ENCODE results near the gene RAB7A.
A peak's percentile ranks its signal among the peaks of the same experiment; 100 is the strongest.
"Not testable (repeated sequence)": the region's sequence is repeated elsewhere in the genome, so short reads cannot be mapped to it uniquely, and the experiment has no call there.

Gene RAB7A

DNA sequence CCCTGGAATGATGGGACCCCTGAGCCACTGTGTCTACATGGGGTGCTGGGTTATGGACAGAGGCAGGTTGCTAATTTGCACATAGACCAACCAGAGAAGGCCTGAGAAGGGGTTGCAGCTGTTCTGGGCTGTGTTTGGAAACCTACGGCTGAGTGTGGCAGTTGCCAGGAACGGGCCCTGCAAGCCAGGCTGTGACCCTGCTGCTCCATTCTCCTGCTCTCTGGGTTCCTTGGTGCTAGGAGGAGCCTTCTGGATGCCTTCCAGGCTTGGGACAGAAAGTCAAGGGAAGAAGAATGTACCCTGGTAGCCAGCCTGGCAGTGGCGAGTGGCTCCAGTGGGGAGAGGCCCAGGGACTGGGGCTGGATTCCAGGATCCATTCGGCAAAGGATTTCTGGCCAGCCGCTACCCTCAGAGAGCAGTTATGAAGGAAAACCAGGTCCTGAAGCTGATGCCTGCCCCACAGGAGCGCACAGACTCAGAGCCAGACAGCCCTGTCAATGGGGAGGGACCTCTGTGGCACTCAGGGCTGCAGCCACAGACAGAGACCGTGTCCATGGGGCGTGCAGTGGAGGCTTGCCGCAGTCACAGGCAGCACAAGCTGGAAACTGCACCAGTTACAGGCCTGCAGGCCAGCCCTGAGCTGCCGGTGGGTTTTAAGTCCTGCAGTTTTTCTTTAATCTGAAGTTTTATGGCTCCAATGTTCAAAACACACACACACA is 98.3 kb downstream of the RAB7A start:
- no peak for DNase-seq

DNA sequence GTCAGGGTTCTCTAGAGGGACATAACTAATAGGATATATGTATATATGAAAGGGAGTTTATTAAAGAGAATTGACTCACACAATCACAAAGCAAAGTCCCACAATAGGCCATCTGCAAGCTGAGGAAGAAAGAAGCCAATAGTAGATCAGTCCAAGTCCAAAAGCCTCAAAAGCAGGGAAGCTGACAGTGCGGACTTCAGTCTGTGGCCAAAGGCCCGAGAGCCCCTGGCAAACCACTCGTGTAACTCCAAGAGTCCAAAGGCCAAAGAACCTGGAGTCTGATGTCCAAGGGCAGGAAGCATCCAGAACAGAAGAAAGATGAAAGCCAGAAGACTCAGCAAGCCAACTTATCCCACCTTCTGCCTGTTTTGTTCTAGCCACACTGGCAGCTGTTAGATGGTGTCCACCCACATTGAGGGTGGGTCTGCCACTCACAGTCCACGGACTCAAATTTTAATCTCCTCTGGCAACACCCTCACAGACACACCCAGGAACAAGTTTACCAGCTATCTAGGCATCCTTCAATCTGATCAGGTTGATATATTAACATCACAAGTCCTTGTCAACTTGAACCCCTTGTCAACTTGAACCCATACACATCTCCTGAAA is 99.2 kb downstream of the RAB7A start:
- DNase-seq = no peak

DNA sequence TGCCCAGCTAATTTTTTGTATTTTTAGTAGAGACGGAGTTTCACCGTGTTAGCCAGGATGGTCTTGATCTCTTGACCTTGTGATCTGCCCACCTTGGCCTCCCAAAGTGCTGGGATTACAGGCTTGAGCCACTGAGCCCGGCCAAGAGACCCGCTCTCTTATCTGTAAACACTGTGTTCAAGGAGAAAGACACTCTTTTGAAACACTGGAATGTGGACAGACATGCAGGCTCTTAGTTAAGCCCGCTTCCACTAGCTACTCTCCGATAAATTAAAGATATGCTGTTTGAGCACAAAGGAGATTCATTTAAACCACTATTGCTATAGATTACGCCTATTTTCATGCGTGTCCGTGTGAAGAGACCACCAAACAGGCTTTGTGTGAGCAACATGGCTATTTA is 103.1 kb downstream of the RAB7A start:
- not testable (repeated sequence) for DNase-seq

GRCh38 chr3:128829925-128830625 is 104.1 kb downstream of the RAB7A start:
- not testable (repeated sequence) for DNase-seq

GRCh38 chr3:128830762-128831161 is 104.8 kb downstream of the RAB7A start:
- not testable (repeated sequence) for DNase-seq

DNA sequence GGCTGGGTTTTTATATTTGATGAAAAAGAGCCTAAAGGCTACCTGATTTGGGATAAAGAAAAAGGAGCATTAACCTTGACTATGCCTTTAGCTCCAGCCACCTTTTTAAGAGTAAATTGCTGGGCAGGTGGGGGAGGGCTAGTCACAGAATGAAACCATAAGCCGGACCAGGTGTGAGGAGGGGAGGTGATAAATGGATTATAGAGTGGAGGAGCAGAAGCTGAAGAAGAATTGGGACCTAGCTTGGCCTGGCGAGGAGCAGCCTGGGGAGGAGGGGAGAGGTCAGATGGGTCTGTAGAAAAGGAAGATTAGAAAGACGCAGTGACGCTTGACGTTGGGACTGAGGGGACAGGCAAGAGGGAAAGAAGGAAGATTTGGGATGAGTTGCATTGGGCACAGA is 107.0 kb downstream of the RAB7A start:
- DNase-seq = not testable (repeated sequence)

DNA sequence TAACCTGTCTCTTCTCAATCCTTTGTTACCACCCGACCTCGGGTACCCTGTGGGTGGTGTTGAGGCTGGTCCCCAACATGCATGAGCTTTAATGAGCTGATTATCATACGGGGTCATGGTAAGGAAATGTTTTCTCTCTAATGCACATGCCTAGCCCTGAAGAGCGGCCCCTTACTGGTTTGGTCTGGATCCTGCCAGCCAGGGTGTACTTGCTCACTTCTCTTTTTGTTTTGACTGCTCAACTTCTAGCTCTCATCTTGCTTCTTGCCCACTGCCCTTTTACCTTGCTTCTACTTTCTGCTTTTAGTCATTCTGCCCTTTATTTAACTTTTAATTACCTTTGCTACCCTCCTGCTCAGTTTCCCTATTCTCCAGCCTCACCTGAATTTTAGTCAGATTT is 109.1 kb downstream of the RAB7A start:
- no peak for DNase-seq

GRCh38 chr3:128841926-128842920 is 116.2 kb downstream of the RAB7A start:
- no peak for DNase-seq

DNA sequence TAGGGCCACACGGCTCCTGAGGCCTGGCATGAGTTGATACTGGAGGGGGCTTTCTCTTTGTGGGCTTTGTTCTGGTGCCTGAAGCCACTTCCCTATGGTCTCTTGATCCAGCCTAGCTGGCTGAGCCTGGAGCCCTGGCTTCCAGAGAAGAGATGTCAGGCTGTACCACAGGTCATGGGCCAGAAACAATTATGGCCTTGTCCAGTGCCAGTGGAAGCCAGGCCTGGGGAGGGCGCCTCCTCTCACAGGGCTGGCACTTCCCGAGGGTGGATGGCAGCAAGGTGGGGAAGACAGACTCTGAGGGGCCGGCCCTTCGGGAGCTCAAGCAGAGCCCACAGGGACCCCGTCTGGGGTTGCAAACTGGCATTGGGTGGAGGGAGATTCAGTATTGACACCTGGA is 118.5 kb downstream of the RAB7A start:
- no peak for DNase-seq

DNA sequence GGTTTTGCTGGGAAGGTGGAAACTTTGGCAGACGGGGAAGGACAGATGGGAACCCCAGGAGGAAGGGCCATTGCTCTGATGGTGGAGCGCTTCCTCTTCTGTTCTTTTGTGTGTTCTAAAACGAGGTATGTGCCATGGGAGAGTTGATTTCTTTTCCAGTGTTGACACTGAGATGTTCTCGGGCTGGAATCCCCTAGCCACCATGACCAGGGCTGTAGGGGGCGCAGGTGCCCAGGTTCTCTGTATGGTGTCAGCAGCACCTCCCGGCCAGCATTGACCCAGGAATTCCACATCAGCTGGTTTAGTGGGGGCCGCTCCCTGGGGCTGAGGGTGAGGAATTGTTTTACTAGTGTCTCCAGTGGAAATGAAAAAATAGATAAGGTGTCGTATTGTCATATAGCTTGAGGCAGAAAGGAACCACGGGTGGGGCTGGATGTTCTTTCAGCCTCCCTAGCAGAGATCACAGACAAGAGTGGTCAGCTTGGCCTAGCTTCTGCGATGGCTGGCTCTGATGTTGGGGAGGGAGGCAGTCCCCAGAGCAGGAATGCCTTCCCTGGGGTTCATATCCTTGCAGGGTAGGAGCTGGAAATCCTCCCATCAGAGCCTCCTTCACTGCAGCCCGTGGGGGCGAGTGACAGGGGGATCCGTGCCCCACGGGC is 119.3 kb downstream of the RAB7A start:
- DNase-seq = no peak

- DNase-seq = peak; percentile 87
These were observed 119.9 kb downstream of the RAB7A start for GRCh38 chr3:128845778-128846485.

- no peak for DNase-seq
These were observed 120.5 kb downstream of the RAB7A start for GRCh38 chr3:128846486-128846891.

DNA sequence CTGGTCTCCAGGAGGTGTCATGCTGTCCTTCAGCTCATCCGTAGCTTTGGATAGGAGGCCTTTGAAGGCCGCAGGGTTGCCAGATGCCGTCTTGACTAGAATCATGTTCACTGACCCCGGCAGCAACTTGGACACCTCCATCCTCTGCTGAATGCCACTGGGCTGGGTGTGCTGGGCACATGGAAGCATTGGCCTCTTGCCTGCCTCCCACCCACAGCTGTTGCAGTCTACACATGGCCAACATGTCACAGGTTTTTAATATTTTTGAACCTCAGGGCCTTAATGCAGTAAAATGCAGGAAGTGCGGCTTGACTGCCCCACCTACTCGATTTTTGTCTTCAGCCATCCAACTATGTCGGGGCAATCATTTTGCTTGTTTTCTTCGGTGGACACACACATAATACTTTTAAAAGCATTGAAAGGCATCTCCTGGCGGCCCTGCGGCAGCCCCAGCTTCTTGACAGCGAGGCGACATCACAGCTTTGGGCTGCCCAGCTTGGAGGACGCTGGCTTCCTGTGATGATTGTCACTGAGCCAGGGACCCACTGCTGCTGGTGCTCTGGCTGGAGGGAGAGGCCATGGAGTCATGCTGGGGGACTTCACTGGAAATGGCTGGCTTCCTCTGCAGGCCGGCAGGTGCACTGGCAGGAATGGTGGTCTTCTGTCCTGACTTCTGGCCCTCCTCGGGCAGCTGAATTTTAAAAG is 121.8 kb downstream of the RAB7A start:
- no peak for DNase-seq

DNA sequence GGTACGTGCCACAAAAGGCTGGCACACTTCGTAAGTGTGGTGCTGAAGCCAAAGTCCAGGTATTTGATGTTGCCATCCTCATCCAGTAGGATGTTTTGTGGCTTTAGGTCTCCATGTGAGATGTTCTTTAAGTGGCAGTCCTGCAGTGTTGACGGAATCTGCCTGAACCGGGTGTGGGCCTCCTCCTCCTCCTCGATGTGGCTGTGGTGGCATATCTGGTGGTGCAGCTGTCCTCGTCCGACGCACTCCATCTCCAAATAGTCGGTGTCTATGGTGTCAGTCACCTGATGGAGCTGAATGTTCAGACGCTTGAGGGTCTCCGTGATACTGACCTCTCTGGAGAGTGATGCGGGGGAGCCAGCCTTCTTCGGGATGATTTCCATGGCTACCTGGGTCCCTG is 123.0 kb downstream of the RAB7A start:
- no peak for DNase-seq

GRCh38 chr3:128849911-128850455 is 124.0 kb downstream of the RAB7A start:
- no peak for DNase-seq

GRCh38 chr3:128850544-128850943 is 124.6 kb downstream of the RAB7A start:
- DNase-seq = no peak

DNA sequence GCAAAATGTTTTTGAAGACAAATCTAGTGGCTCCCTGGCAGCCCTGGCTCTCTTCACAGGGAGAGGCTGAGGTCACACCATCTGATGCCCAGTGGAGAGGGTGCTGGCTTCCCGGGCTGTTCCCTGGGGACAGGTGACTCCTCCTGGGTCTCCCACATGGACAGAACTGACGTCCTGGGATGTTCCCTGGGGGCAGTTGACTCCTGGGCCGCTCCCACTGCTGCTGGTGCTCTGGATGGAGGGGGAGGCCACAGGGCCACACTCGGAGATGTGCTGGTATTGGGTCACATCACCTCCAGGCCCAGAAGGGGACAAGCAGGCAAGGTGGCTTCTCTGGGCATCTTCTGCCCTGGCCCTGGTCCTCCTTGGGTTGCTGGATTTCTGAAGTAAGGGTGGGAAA is 125.6 kb downstream of the RAB7A start:
- no peak for DNase-seq

DNA sequence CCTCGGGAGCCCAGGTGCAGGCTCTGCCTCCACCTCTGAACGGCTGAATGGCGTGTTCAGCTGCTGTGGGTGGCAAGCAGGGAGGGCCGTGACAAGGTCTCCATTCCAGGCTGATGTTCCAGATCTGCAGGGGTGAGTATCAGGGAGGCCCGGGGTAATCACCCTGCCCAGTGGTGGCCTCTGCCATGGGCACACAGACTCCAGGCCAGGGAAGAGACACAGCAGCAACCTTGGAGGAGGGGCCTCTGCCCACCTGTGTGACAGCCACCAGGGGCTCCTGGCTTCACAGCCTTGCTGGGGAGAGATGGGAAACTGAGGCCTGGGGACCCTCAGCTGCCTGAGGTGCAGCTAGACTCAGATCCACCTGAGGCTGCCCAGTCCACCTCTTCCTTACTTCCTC is 127.8 kb downstream of the RAB7A start:
- no peak for DNase-seq

GRCh38 chr3:128854475-128854874 is 128.5 kb downstream of the RAB7A start:
- DNase-seq = no peak

GRCh38 chr3:128855569-128855968 is 129.6 kb downstream of the RAB7A start:
- no peak for DNase-seq

- DNase-seq = no peak
These were observed 132.2 kb downstream of the RAB7A start for GRCh38 chr3:128858167-128858566.
